ENCODE data around the gene SLC1A2. TPM values are rescaled to one million over a fixed set of nuclear protein-coding genes. Genes with fewer than 3 reads are reported as not detected.

SLC1A2 gene
- total RNA-seq, 1 experiment from 2014 or later: 0.50 TPM

DNA sequence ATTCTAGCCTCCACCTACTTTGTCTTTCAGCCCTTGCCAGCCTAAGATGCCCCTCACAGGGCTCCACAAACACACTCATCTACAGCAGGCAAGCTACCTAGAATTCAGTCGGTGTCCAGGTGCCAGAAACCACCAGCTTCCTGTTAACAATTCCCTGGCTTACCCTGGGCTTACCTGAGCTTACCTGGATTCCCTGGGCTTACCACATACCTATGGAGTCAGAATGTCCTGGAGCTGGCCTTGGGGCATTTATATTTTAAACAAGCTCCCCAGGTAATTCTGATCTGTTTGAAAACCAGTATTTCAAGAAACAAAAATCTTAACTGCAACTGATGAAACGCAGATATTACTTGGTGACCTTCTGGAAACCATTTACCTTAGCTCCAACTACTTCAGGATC is 123.6 kb downstream of the SLC1A2 start:
- no peak overlapping the region for H2BK5ac ChIP-seq (ENCODE audit: insufficient read length, low read length)
- H2AFZ ChIP-seq (ENCODE audit: low read length): no peak overlapping the region

More for the DNA sequence above, 123.6 kb downstream of the SLC1A2 start:
- no peak overlapping the region for H3K14ac ChIP-seq (ENCODE audit: insufficient read depth, low read length)
- no CpG with 5 or more reads among the region's 2 CpGs for WGBS (ENCODE audit: extremely low coverage, insufficient read length, low lambda C conversion rate)
- no peaks in the 10 kb centered on the region for H3K4me1 ChIP-seq (ENCODE audit: insufficient read depth, low read length)
- H2BK20ac ChIP-seq (ENCODE audit: low read depth, low read length, poor library complexity, severe bottlenecking): no peak overlapping the region
- no peak overlapping the region for H2AK5ac ChIP-seq (ENCODE audit: insufficient read length, low read length)
- Mint-ChIP-seq H3K27me3 (ENCODE audit: low read depth) (no peaks in the 10 kb centered on the region), H3K4me3 (no peak overlapping the region), H3K4me1 (peaks cover 7 to 8% of the 10 kb centered on the region in 2 experiments; a peak in 3 of 4 replicates), H3K27ac (no peak overlapping the region; a peak in 1 of 7 replicates), H3K9me3 (no peaks in the 10 kb centered on the region), H3K36me3 (ENCODE audit: insufficient read depth in 1 of 3, low read depth in 3 of 3) (no peaks in the 10 kb centered on the region)
- no peak overlapping the region for H3K4ac ChIP-seq (ENCODE audit: low read depth, low read length)
- H3K56ac ChIP-seq (ENCODE audit: insufficient read length, low read depth, low read length): no peak overlapping the region
- H4K20me1 ChIP-seq (ENCODE audit: control insufficient read depth, insufficient read depth, insufficient read length): no peaks in the 10 kb centered on the region
- H3K27me3 ChIP-seq (ENCODE audit: insufficient read depth, low read length): no peaks in the 10 kb centered on the region
- H2BK12ac ChIP-seq (ENCODE audit: insufficient read length, low read depth, low read length): no peak overlapping the region
- no peak overlapping the region for H4K91ac ChIP-seq (ENCODE audit: insufficient read length, low read depth, low read length)
- H3K9me3 ChIP-seq (ENCODE audit: control insufficient read depth, low read depth, low read length): no peaks in the 10 kb centered on the region
- no peak overlapping the region for H4K8ac ChIP-seq (replicated peaks; ENCODE audit: insufficient read length, low read depth, low read length)
- no peak overlapping the region for H3K27ac ChIP-seq (ENCODE audit: insufficient read length, low read depth, low read length)
- H2BK15ac ChIP-seq (ENCODE audit: low read depth, low read length): no peak overlapping the region
- H3K79me1 ChIP-seq (ENCODE audit: insufficient read depth, low read depth, low read length, poor library complexity, severe bottlenecking): no peaks in the 10 kb centered on the region
- no peaks in the 10 kb centered on the region for H3K79me2 ChIP-seq (ENCODE audit: insufficient read depth, low read length)
- no peak for DNase-seq
- H3K18ac ChIP-seq (ENCODE audit: insufficient read length, low read depth, low read length): no peak overlapping the region
- H4K5ac ChIP-seq (ENCODE audit: insufficient read length, low read depth, low read length): no peak overlapping the region
- no peaks in the 10 kb centered on the region for H3K23me2 ChIP-seq (ENCODE audit: insufficient read length, low read depth, low read length, poor library complexity, severe bottlenecking)
- no peak overlapping the region for H3K4me2 ChIP-seq (ENCODE audit: insufficient read depth, insufficient read length, low read length)
- H2BK120ac ChIP-seq (ENCODE audit: low read depth, low read length, poor library complexity, severe bottlenecking): no peak overlapping the region
- TF ChIP-seq, protein P1, sequence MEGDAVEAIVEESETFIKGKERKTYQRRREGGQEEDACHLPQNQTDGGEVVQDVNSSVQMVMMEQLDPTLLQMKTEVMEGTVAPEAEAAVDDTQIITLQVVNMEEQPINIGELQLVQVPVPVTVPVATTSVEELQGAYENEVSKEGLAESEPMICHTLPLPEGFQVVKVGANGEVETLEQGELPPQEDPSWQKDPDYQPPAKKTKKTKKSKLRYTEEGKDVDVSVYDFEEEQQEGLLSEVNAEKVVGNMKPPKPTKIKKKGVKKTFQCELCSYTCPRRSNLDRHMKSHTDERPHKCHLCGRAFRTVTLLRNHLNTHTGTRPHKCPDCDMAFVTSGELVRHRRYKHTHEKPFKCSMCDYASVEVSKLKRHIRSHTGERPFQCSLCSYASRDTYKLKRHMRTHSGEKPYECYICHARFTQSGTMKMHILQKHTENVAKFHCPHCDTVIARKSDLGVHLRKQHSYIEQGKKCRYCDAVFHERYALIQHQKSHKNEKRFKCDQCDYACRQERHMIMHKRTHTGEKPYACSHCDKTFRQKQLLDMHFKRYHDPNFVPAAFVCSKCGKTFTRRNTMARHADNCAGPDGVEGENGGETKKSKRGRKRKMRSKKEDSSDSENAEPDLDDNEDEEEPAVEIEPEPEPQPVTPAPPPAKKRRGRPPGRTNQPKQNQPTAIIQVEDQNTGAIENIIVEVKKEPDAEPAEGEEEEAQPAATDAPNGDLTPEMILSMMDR (conservative IDR thresholded peaks at IDR 0.05): no peak
- no peak overlapping the region for H3K9ac ChIP-seq (ENCODE audit: extremely low read depth, insufficient read length, low read length)
- H3T11ph ChIP-seq (ENCODE audit: low read length): no peak overlapping the region
- H3K23ac ChIP-seq (ENCODE audit: insufficient read length, low read depth, low read length): no peak overlapping the region

All from H9 (cell line).